ENCODE results near the gene DPM2. TPM values are rescaled to one million over a fixed set of nuclear protein-coding genes. Genes with fewer than 3 reads are reported as not detected.

Gene DPM2
- total and polyA plus RNA-seq, 2 of the 4 experiments (the other 2 are of a cell fraction): 10.8 to 60.6 TPM

GRCh38 chr9:127968700-127969383 lies 31.2 kb upstream of the DPM2 start:
- Histone ChIP-seq H3K23ac (ENCODE audit: low read depth, low read length) (peak overlapping the region; percentile 84; the same call in 1 of the 2 replicates), H4K5ac (ENCODE audit: low read depth, low read length) (peak overlapping the region; percentile 44), H3K36me3 (ENCODE audit: control insufficient read depth, insufficient read depth, low read length) (no peaks in the 10 kb centered on the region), H3K9me1 (ENCODE audit: insufficient read depth, low read length) (peaks cover 37% of the 10 kb centered on the region), H3K56ac (ENCODE audit: extremely low read depth, insufficient read depth, low read length) (no peak overlapping the region), H3K4ac (ENCODE audit: low read depth, low read length) (peak overlapping the region; percentile 99), H2AK9ac (replicated peaks; ENCODE audit: low read depth, low read length, poor library complexity) (peak overlapping the region; percentile 90), H4K8ac (ENCODE audit: low read depth in 2 of 2, low read length in 2 of 2) (peak overlapping the region; percentile 27 to 95), H3K4me3 (ENCODE audit: insufficient read depth, low read depth, low read length) (no peak overlapping the region), H3K27ac (ENCODE audit: insufficient read depth, low read length) (peak overlapping the region; percentile 68), H2BK15ac (ENCODE audit: low read depth, low read length) (peak overlapping the region; percentile 94; the same call in 2 of the 3 replicates), H3K4me2 (ENCODE audit: low read depth, low read length) (0 out of 2 replicates have a peak overlapping the region, but pooled peaks have one; percentile 11), H3K18ac (ENCODE audit: low read depth, low read length) (peak overlapping the region; percentile 70), H3K14ac (replicated peaks; ENCODE audit: low read depth, low read length) (peak overlapping the region; percentile 88), H2AFZ (replicated peaks; ENCODE audit: low read length, poor library complexity) (peak overlapping the region; percentile 87), H2BK5ac (ENCODE audit: low read depth, low read length, poor library complexity, severe bottlenecking) (peak overlapping the region; percentile 86), H3K79me1 (ENCODE audit: low read depth in 1 of 2, low read length in 2 of 2) (peaks cover 41 to 85% of the 10 kb centered on the region in 2 experiments), H4K91ac (ENCODE audit: insufficient read depth, low read depth, low read length) (peak overlapping the region; percentile 75), H3K4me1 (ENCODE audit: control insufficient read depth, insufficient read depth, low read length) (peaks cover 59% of the 10 kb centered on the region), H2BK20ac (ENCODE audit: low read depth, low read length) (peak overlapping the region; percentile 82), H3K9me3 (ENCODE audit: control insufficient read depth, insufficient read depth, low read length) (no peaks in the 10 kb centered on the region), H3K9ac (ENCODE audit: low read depth, low read length) (no peak overlapping the region), H3K27me3 (ENCODE audit: control insufficient read depth, insufficient read depth, low read length) (no peaks in the 10 kb centered on the region), H4K20me1 (ENCODE audit: insufficient read depth, low read length) (peaks cover 33% of the 10 kb centered on the region), H2BK120ac (ENCODE audit: low read depth, low read length) (peak overlapping the region; percentile 90), H2AK5ac (ENCODE audit: low read depth, low read length) (peak overlapping the region; percentile 90)
- dilution Hi-C loops (cut with HindIII; ENCODE audit: low sequenced_read_pairs, unreplicated experiment) (no loop called here), in situ Hi-C loops (cut with MboI; ENCODE audit: low sequenced_read_pairs) (no loop called here), intact Hi-C loops (cut with micrococcal nuclease) (loop anchor here (5.0 kb wide), 1 partner anchor 113 kb away; no protein-coding TSS in a partner anchor)
- BruUV-seq (replicated peaks): no TSS peak
- ChIA-PET POLR2A (ENCODE audit: unreplicated experiment) (no interaction called here), CTCF (interaction anchor here (0.9 kb wide), 1 partner anchor 25 kb away, joined by 3 read pairs; no protein-coding TSS in a partner anchor)
- ATAC-seq (ENCODE audit: low read depth) (peak; percentile 75), DNase-seq (peak; percentile 94)
- WGBS, 2 experiments (ENCODE audit: extremely low coverage in 2 of 2, insufficient read length in 1 of 2): 100% methylated on average over 1 of the region's 10 CpGs; no CpG with 5 or more reads in 1 of the 2 experiments
- no peak for TF ChIP-seq CEBPB (IDR thresholded peaks at IDR 0.05; ENCODE audit: low read depth, low read length)
- no peak for TF ChIP-seq RCOR1 (IDR thresholded peaks at IDR 0.05; ENCODE audit: insufficient replicate concordance, low read length)
- no peak for TF ChIP-seq RAD21 (IDR thresholded peaks at IDR 0.05; ENCODE audit: low read length)
- TF ChIP-seq MAZ (IDR thresholded peaks at IDR 0.05; ENCODE audit: borderline replicate concordance, low read depth, low read length): no peak
- peak; percentile 46; the same call in 1 of the 2 replicates for TF ChIP-seq FOS (IDR thresholded peaks at IDR 0.05; ENCODE audit: low read depth, low read length)
- no peak for TF ChIP-seq NFE2L2 (IDR thresholded peaks at IDR 0.05; ENCODE audit: low read depth, low read length)
- TF ChIP-seq, protein P1, sequence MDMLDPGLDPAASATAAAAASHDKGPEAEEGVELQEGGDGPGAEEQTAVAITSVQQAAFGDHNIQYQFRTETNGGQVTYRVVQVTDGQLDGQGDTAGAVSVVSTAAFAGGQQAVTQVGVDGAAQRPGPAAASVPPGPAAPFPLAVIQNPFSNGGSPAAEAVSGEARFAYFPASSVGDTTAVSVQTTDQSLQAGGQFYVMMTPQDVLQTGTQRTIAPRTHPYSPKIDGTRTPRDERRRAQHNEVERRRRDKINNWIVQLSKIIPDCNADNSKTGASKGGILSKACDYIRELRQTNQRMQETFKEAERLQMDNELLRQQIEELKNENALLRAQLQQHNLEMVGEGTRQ (IDR thresholded peaks at IDR 0.05; ENCODE audit: low read depth, low read length): peak; percentile 81
- TF ChIP-seq MXI1 (IDR thresholded peaks at IDR 0.05; ENCODE audit: borderline replicate concordance, low read depth, low read length): 0 out of 2 replicates have a peak, but pooled peaks have one; percentile 15
- TF ChIP-seq ELK1 (IDR thresholded peaks at IDR 0.05; ENCODE audit: borderline replicate concordance, low read depth, low read length): no peak
- 0 out of 2 replicates have a peak, but pooled peaks have one; percentile 25 for TF ChIP-seq BHLHE40 (IDR thresholded peaks at IDR 0.05; ENCODE audit: low read depth, low read length)
- no peak for TF ChIP-seq MAFK (IDR thresholded peaks at IDR 0.05; ENCODE audit: low read depth, low read length)
- TF ChIP-seq CHD1 (IDR thresholded peaks at IDR 0.05; ENCODE audit: low read depth, low read length): no peak
- no peak for TF ChIP-seq SMC3 (IDR thresholded peaks at IDR 0.05; ENCODE audit: low read depth, low read length)
- peak; percentile 41; the same call in 1 of the 2 replicates for TF ChIP-seq POLR2A (IDR thresholded peaks at IDR 0.05; ENCODE audit: low read depth, low read length)

All from IMR-90 (cell line).